Neuronal stem cell (in vitro differentiated cells): ENCODE measurements around the gene KRT73.

Experiments used
- DNase-seq: peaks from one replicate; pipeline ENCODE4 v3.0.0-alpha.2; 2013; ENCODE audit warnings: low spot score
- H2AFZ ChIP-seq: one replicate; pipeline ENCODE4 v1.6.1; 2013; ENCODE audit warnings: mild to moderate bottlenecking, low read length, inconsistent platforms
- H2AK5ac ChIP-seq: 2 replicates; pipeline ENCODE4 v1.6.1; 2013; ENCODE audit warnings: low read depth, mild to moderate bottlenecking, inconsistent platforms, low read length, moderate library complexity, mixed read lengths
- H2BK120ac ChIP-seq: 2 replicates; pipeline ENCODE4 v1.6.1; 2013; ENCODE audit warnings: low read depth, mild to moderate bottlenecking, inconsistent platforms, low read length, moderate library complexity, mixed read lengths
- H2BK12ac ChIP-seq: one replicate; pipeline ENCODE4 v1.6.1; 2013; ENCODE audit warnings: low read length, inconsistent platforms
- H2BK15ac ChIP-seq: 2 replicates; pipeline ENCODE4 v1.6.1; 2013; ENCODE audit warnings: mild to moderate bottlenecking, low read length, inconsistent platforms, mixed read lengths
- H2BK5ac ChIP-seq: one replicate; pipeline ENCODE4 v1.6.1; 2013; ENCODE audit warnings: inconsistent platforms, mild to moderate bottlenecking, low read length, moderate library complexity
- H3K14ac ChIP-seq: one replicate; pipeline ENCODE4 v1.6.1; 2013; ENCODE audit warnings: low read length, inconsistent platforms
- H3K18ac ChIP-seq: 2 replicates; pipeline ENCODE4 v1.6.1; 2013; ENCODE audit warnings: low read length, inconsistent platforms
- H3K23ac ChIP-seq: 2 replicates; pipeline ENCODE4 v1.6.1; 2013; ENCODE audit warnings: low read depth, mild to moderate bottlenecking, mixed read lengths, low read length, inconsistent platforms; ENCODE audit not compliant: poor library complexity
- H3K27ac ChIP-seq: replicated peaks from 3 replicates; pipeline ENCODE4 v1.5.1; 2013; ENCODE audit warnings: low read length, inconsistent platforms
- H3K27me3 ChIP-seq, 3 experiments: 2 replicates each; pipeline ENCODE4 v1.6.1; 2013; ENCODE audit warnings: low read length in 3 of 3, mild to moderate bottlenecking in 2 of 3, inconsistent platforms in 1 of 3, low read depth in 1 of 3, mixed read lengths in 1 of 3, moderate library complexity in 1 of 3; ENCODE audit not compliant: control insufficient read depth in 3 of 3, insufficient read depth in 3 of 3
- H3K36me3 ChIP-seq, 2 donors: replicated peaks in 1 of 2; 2 replicates each; pipeline ENCODE4 v1.6.1; 2013; ENCODE audit warnings: low read length in 2 of 2; ENCODE audit not compliant: control insufficient read depth in 2 of 2, insufficient read depth in 2 of 2
- H3K4ac ChIP-seq: 2 replicates; pipeline ENCODE4 v1.6.1; 2013; ENCODE audit warnings: inconsistent platforms, mild to moderate bottlenecking, low read length, moderate library complexity
- H3K4me1 ChIP-seq, 2 donors: 1 replicate in 1 of 2; 2 replicates in 1 of 2; pipeline ENCODE4 v1.6.1; 2013; ENCODE audit warnings: low read length in 2 of 2, low read depth in 1 of 2; ENCODE audit not compliant: control insufficient read depth in 2 of 2, insufficient read depth in 1 of 2
- H3K4me2 ChIP-seq: one replicate; pipeline ENCODE4 v1.6.1; 2013; ENCODE audit warnings: mild to moderate bottlenecking, low read length, inconsistent platforms; ENCODE audit not compliant: insufficient read depth, poor library complexity, severe bottlenecking
- H3K4me3 ChIP-seq, 2 donors: 2 replicates each; pipeline ENCODE4 v1.5.1; 2013; ENCODE audit warnings: low read length in 2 of 2, mild to moderate bottlenecking in 2 of 2, inconsistent platforms in 1 of 2, moderate library complexity in 1 of 2
- H3K79me1 ChIP-seq: one replicate; pipeline ENCODE4 v1.6.1; 2013; ENCODE audit warnings: low read depth, mild to moderate bottlenecking, inconsistent platforms, low read length, moderate library complexity
- H3K9ac ChIP-seq: one replicate; pipeline ENCODE4 v1.6.1; 2013; ENCODE audit warnings: mild to moderate bottlenecking, low read depth, low read length, inconsistent platforms; ENCODE audit not compliant: poor library complexity
- H3K9me3 ChIP-seq, 2 donors: replicated peaks in 1 of 2; 2 replicates each; pipeline versions ENCODE3 to v1.6.1; 2013; ENCODE audit warnings: low read length in 2 of 2, mild to moderate bottlenecking in 2 of 2, inconsistent platforms in 1 of 2, low read depth in 1 of 2, mixed read lengths in 1 of 2, moderate library complexity in 1 of 2; ENCODE audit not compliant: control insufficient read depth in 2 of 2, insufficient read depth in 1 of 2
- H4K8ac ChIP-seq: one replicate; pipeline ENCODE4 v1.6.1; 2013; ENCODE audit warnings: low read depth, mild to moderate bottlenecking, inconsistent platforms, low read length, moderate library complexity
- H4K91ac ChIP-seq: one replicate; pipeline ENCODE4 v1.6.1; 2013; ENCODE audit warnings: low read length, low read depth, mild to moderate bottlenecking, inconsistent platforms; ENCODE audit not compliant: poor library complexity
- WGBS, 2 donors: extraction: QIAGEN DNeasy Blood & Tissue Kit; methylation state at CpG; one replicate each; pipeline ENCODE4 v1.1.7; 2013; ENCODE audit warnings: missing lambda C conversion rate in 2 of 2, mixed read lengths in 1 of 2; ENCODE audit not compliant: insufficient read length in 2 of 2, insufficient replicate concordance in 1 of 2; ENCODE audit errors: extremely low coverage in 2 of 2; 5-methylcytosine and 5-hydroxymethylcytosine counted together

The KRT73 gene

GRCh38 chr12:52651726-52652261 is 33.4 kb upstream of the KRT73 start, which contains the start of gene KRT2:
Gene KRT2 (minus strand): TSS chr12:52652211. CDS start chr12:52652142, 69 bp downstream.
- Histone ChIP-seq H3K36me3 (no peaks in the 10 kb centered on the region), H2BK12ac (no peak within 1 kb of the TSS), H4K8ac (no peak within 1 kb of the TSS), H3K27me3 (no peaks in the 10 kb centered on the region), H4K91ac (no peak within 1 kb of the TSS), H2BK5ac (no peak within 1 kb of the TSS), H3K79me1 (no peaks in the 10 kb centered on the region), H3K4me3 (no peak within 1 kb of the TSS), H2AFZ (no peak within 1 kb of the TSS), H2BK120ac (peak within 1 kb of the TSS; percentile 61), H3K9ac (no peak within 1 kb of the TSS), H3K27ac (no peak within 1 kb of the TSS), H3K14ac (no peak within 1 kb of the TSS), H3K23ac (no peak within 1 kb of the TSS), H3K4ac (no peak within 1 kb of the TSS), H3K9me3 (peaks cover 0 to 2% of the 10 kb centered on the region in 2 donors), H3K4me1 (peaks cover 0 to 6% of the 10 kb centered on the region in 2 donors), H2BK15ac (no peak within 1 kb of the TSS), H2AK5ac (no peak within 1 kb of the TSS), H3K18ac (no peak within 1 kb of the TSS), H3K4me2 (no peak within 1 kb of the TSS)
- WGBS, 2 donors, result no CpG with 5 or more reads among the region's 16 CpGs
- DNase-seq, result no peak

GRCh38 chr12:52650520-52651081 is 32.2 kb upstream of the KRT73 start:
- Histone ChIP-seq H3K4me3 (no peak overlapping the region), H2AK5ac (no peak overlapping the region), H3K27me3 (no peaks in the 10 kb centered on the region), H3K27ac (no peak overlapping the region), H2BK5ac (no peak overlapping the region), H3K14ac (no peak overlapping the region), H3K4ac (no peak overlapping the region), H3K23ac (no peak overlapping the region), H4K8ac (no peak overlapping the region), H2BK120ac (no peak overlapping the region), H3K9ac (no peak overlapping the region), H3K18ac (no peak overlapping the region), H3K79me1 (no peaks in the 10 kb centered on the region), H3K4me1 (peaks cover 0 to 3% of the 10 kb centered on the region in 2 donors), H4K91ac (no peak overlapping the region), H2BK12ac (no peak overlapping the region), H3K36me3 (no peaks in the 10 kb centered on the region), H3K4me2 (no peak overlapping the region), H2BK15ac (no peak overlapping the region), H3K9me3 (peaks cover 0 to 2% of the 10 kb centered on the region in 2 donors), H2AFZ (no peak overlapping the region)
- no peak for DNase-seq
- WGBS, 2 donors, result no CpG with 5 or more reads among the region's 12 CpGs

- Histone ChIP-seq H4K91ac (no peak overlapping the region), H2AFZ (no peak overlapping the region)
- no CpG with 5 or more reads among the region's 6 CpGs for WGBS, 2 donors
Measured at GRCh38 chr12:52649066-52649465, 30.7 kb upstream of the KRT73 start.

DNA sequence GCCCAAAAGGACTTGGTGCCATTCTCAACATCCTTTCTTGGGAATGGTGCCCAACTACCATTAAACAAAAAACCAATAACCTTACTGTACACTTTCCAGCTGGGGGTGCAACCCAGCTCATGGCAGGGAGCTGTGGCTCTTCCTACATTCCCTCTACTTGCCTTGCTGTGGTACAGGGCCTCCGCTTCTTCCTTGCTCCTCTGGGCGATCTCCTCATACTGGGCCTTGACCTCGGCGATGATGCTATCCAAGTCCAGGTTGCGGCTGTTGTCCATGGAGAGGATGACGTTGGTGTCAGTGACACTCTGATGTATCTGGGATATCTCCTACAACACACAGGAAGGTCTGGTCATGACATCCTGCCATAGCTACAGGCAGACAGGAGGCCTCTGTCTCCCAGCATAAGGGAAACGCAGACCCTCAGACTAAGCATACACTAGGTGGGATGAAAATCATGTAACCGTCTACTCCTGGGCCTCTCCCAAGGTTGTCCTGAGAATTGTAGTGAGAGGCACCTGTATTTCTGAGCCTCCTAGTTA is 29.7 kb upstream of the KRT73 start:
- Histone ChIP-seq H2BK12ac (no peak overlapping the region), H3K4me1 (peaks cover 0 to 3% of the 10 kb centered on the region in 2 donors), H2BK15ac (no peak overlapping the region), H3K27me3 (peaks cover 0 to 10% (median 0%) of the 10 kb centered on the region in 3 experiments), H2BK120ac (no peak overlapping the region), H3K36me3 (no peaks in the 10 kb centered on the region), H3K4me2 (no peak overlapping the region), H2AK5ac (no peak overlapping the region), H3K18ac (no peak overlapping the region), H4K91ac (no peak overlapping the region), H3K4ac (no peak overlapping the region), H3K4me3 (no peak overlapping the region), H2BK5ac (no peak overlapping the region), H3K27ac (no peak overlapping the region), H3K9ac (no peak overlapping the region), H2AFZ (no peak overlapping the region), H3K14ac (no peak overlapping the region), H3K23ac (no peak overlapping the region), H3K79me1 (no peaks in the 10 kb centered on the region), H4K8ac (no peak overlapping the region), H3K9me3 (peaks cover 0 to 2% of the 10 kb centered on the region in 2 donors)
- no peak for DNase-seq
- WGBS, 2 donors, result no CpG with 5 or more reads among the region's 8 CpGs

More at GRCh38 chr12:52649066-52649465, 30.7 kb upstream of the KRT73 start:
- Histone ChIP-seq H2BK120ac (no peak overlapping the region), H3K9ac (no peak overlapping the region), H3K27ac (no peak overlapping the region), H3K18ac (no peak overlapping the region), H2BK5ac (no peak overlapping the region), H3K36me3 (no peaks in the 10 kb centered on the region), H3K14ac (no peak overlapping the region), H3K4ac (no peak overlapping the region), H2BK15ac (no peak overlapping the region), H3K4me1 (peaks cover 0 to 3% of the 10 kb centered on the region in 2 donors), H3K4me2 (no peak overlapping the region), H2AK5ac (no peak overlapping the region), H3K79me1 (no peaks in the 10 kb centered on the region), H3K23ac (no peak overlapping the region), H3K9me3 (peaks cover 0 to 2% of the 10 kb centered on the region in 2 donors), H4K8ac (no peak overlapping the region), H3K4me3 (no peak overlapping the region), H3K27me3 (peaks cover 0 to 5% (median 0%) of the 10 kb centered on the region in 3 experiments), H2BK12ac (no peak overlapping the region)
- no peak for DNase-seq
